Adrenal gland (tissue), 5 donors: ENCODE results near the gene OR2T34.
"Not testable (repeated sequence)": the region's sequence is repeated elsewhere in the genome, so short reads cannot be mapped to it uniquely, and the experiment has no call there.

Experiments
- POLR2A ChIP-seq, 2 donors: fragments of 450-650 bp; IDR thresholded peaks; one replicate each; pipeline ENCODE4 v1.6.1; 2017; ENCODE audit warnings: antibody characterized with exemption in 2 of 2, mild to moderate bottlenecking in 2 of 2, moderate library complexity in 1 of 2
- TF ChIP-seq, protein P1 (sequence below), 6 experiments: fragments of 450-650 bp in 4 of 6; fragments of 200-600 bp in 2 of 6; sonication (generic) in 1 of 6; IDR thresholded peaks; 1 replicate in 5 of 6; 2 replicates in 1 of 6; pipeline versions ENCODE4 v1.5.1 to v1.8.0; 2016 to 2021; ENCODE audit warnings: antibody characterized with exemption in 6 of 6, mild to moderate bottlenecking in 2 of 6, moderate library complexity in 1 of 6
- donor health status: DM: no; HTN: no; CAD: no.

DNA sequence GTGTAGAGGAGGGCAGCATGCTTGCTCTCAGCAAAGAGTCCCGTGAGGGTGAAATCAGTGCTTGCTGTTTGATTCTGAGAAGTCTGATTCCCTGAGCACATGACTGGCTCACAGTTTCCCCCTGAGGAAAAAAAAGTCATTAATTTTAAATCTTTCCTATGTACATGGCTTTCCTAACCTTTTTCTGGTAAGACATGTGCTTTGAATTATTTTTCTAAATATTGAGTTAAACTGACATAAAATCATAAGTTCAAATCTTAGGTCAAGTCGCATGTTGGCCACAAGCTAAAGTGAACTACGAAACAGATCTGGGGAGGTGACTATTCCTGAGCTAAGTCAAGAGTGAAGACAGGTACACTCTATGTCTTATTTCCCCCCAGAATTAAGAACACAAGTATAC, at the start of gene OR2T34:
- TF ChIP-seq, protein P1, sequence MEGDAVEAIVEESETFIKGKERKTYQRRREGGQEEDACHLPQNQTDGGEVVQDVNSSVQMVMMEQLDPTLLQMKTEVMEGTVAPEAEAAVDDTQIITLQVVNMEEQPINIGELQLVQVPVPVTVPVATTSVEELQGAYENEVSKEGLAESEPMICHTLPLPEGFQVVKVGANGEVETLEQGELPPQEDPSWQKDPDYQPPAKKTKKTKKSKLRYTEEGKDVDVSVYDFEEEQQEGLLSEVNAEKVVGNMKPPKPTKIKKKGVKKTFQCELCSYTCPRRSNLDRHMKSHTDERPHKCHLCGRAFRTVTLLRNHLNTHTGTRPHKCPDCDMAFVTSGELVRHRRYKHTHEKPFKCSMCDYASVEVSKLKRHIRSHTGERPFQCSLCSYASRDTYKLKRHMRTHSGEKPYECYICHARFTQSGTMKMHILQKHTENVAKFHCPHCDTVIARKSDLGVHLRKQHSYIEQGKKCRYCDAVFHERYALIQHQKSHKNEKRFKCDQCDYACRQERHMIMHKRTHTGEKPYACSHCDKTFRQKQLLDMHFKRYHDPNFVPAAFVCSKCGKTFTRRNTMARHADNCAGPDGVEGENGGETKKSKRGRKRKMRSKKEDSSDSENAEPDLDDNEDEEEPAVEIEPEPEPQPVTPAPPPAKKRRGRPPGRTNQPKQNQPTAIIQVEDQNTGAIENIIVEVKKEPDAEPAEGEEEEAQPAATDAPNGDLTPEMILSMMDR (IDR thresholded peaks at IDR 0.05) = not testable (repeated sequence)
- not testable (repeated sequence) for TF ChIP-seq POLR2A (IDR thresholded peaks at IDR 0.05)
